A673 (cell line): ENCODE measurements around the gene SBK2. TPM values are rescaled to one million over a fixed set of nuclear protein-coding genes. Genes with fewer than 3 reads are reported as not detected.
A peak's percentile ranks its signal among the peaks of the same experiment; 100 is the strongest.

Source experiments
- BruUV-seq: library from RNA; stranded (reverse); fragments of 400-500 nt; replicated peaks from 2 replicates; lab custom pipeline; 2021; lab: Mats Ljungman, UMichigan
- CTCF ChIA-PET: fragments of 300-600 bp; sonication (Branson Sonifier 250); formaldehyde crosslinking; loops from one replicate; lab custom pipeline; 2022; ENCODE audit warnings: antibody characterized with exemption; lab: Charles Lee
- POLR2A ChIA-PET: fragments of 300-600 bp; sonication (Branson Sonifier 250); formaldehyde crosslinking; loops from one replicate; lab custom pipeline; 2022; ENCODE audit warnings: antibody characterized with exemption; ENCODE audit not compliant: low non-redundant PET; lab: Charles Lee
- DNase-seq: peaks from one replicate; pipeline ENCODE4 v3.0.0-alpha.2; 2015; ENCODE audit warnings: low spot score
- H3K27ac ChIP-seq: fragments of 200-600 bp; sonication (generic); 2 replicates; pipeline ENCODE4 v1.5.1; 2016; ENCODE audit warnings: mixed run types, low read depth, mild to moderate bottlenecking, mixed read lengths, antibody characterized with exemption, low read length; ENCODE audit not compliant: poor library complexity, severe bottlenecking
- H3K27me3 ChIP-seq: fragments of 200-600 bp; sonication (generic); replicated peaks from 2 replicates; pipeline ENCODE4 v1.6.1; 2017; ENCODE audit warnings: mixed run types, low read depth, mild to moderate bottlenecking, mixed read lengths, antibody characterized with exemption, low read length; ENCODE audit not compliant: insufficient read depth, poor library complexity
- H3K36me3 ChIP-seq: fragments of 200-600 bp; sonication (generic); 2 replicates; pipeline ENCODE4 v1.6.1; 2016; ENCODE audit warnings: mixed run types, mild to moderate bottlenecking, mixed read lengths, antibody characterized with exemption, low read length; ENCODE audit not compliant: insufficient read depth, poor library complexity, severe bottlenecking
- H3K4me1 ChIP-seq: fragments of 200-600 bp; sonication (generic); 2 replicates; pipeline ENCODE4 v1.6.1; 2017; ENCODE audit warnings: mixed run types, mild to moderate bottlenecking, mixed read lengths, antibody characterized with exemption, low read length; ENCODE audit not compliant: insufficient read depth, poor library complexity, severe bottlenecking
- H3K4me3 ChIP-seq: fragments of 200-600 bp; sonication (generic); 2 replicates; pipeline ENCODE4 v1.5.1; 2016; ENCODE audit warnings: low read depth, mixed run types, mild to moderate bottlenecking, mixed read lengths, low read length; ENCODE audit not compliant: poor library complexity, severe bottlenecking
- H3K9me3 ChIP-seq: fragments of 200-600 bp; sonication (generic); 2 replicates; pipeline ENCODE4 v1.6.1; 2016; ENCODE audit warnings: mixed run types, low read depth, mild to moderate bottlenecking, mixed read lengths, antibody characterized with exemption, low read length; ENCODE audit not compliant: poor library complexity, severe bottlenecking
- CTCF ChIP-seq: fragments of 300-800, 200-600 bp; sonication (generic); conservative IDR thresholded peaks from 2 replicates; pipeline ENCODE4 v1.5.1; 2017; ENCODE audit warnings: low read depth, mild to moderate bottlenecking, antibody characterized with exemption, low read length, moderate library complexity, mixed read lengths
- EZH2 ChIP-seq: fragments of 200-600 bp; sonication (generic); IDR thresholded peaks from 2 replicates; pipeline ENCODE4 v1.6.1; 2017; ENCODE audit warnings: borderline replicate concordance, low read depth, mild to moderate bottlenecking, mixed read lengths, antibody characterized with exemption, low read length; ENCODE audit not compliant: poor library complexity, severe bottlenecking
- intact Hi-C: fragments of 100-400 bp; cut with micrococcal nuclease; formaldehyde crosslinking; loops from one replicate; pipeline ENCODE4 v1.10.0; 2022; ENCODE audit not compliant: unreplicated experiment
- total RNA-seq: library from RNA; stranded (reverse); gene quantifications from 2 replicates; pipeline ENCODE4 v1.2.3, GENCODE V29; 2021

SBK2 gene
- total RNA-seq, 1 experiment from 2014 or later: not detected

- intact Hi-C loops: no loop called here
- Histone ChIP-seq H3K27me3 (no peaks in the 10 kb centered on the region), H3K36me3 (no peaks in the 10 kb centered on the region), H3K4me3 (no peak overlapping the region), H3K9me3 (no peaks in the 10 kb centered on the region), H3K27ac (no peak overlapping the region), H3K4me1 (peaks cover 32% of the 10 kb centered on the region)
- ChIA-PET POLR2A (no interaction called here), CTCF (no interaction called here)
- BruUV-seq: no TSS peak
- DNase-seq: no peak
- TF ChIP-seq CTCF: no peak
- TF ChIP-seq EZH2: no peak
Observed at GRCh38 chr19:55489711-55490477, 47.0 kb downstream of the SBK2 start.

GRCh38 chr19:55488986-55489710 lies 47.8 kb downstream of the SBK2 start:
- intact Hi-C loops: no loop called here
- ChIA-PET CTCF (no interaction called here), POLR2A (no interaction called here)
- Histone ChIP-seq H3K4me1 (peaks cover 35% of the 10 kb centered on the region), H3K9me3 (no peaks in the 10 kb centered on the region), H3K27ac (no peak overlapping the region), H3K27me3 (no peaks in the 10 kb centered on the region), H3K36me3 (no peaks in the 10 kb centered on the region), H3K4me3 (no peak overlapping the region)
- BruUV-seq: no TSS peak
- no peak for DNase-seq
- TF ChIP-seq EZH2: no peak
- TF ChIP-seq CTCF: no peak

GRCh38 chr19:55487924-55488687 lies 48.8 kb downstream of the SBK2 start, which contains the start of gene SSC5D:
Gene SSC5D (plus strand): TSS chr19:55488436. CDS start chr19:55488590, 154 bp downstream.
- no TSS peak for BruUV-seq
- Histone ChIP-seq H3K4me3 (no peak within 1 kb of the TSS), H3K27me3 (no peaks in the 10 kb centered on the region), H3K36me3 (no peaks in the 10 kb centered on the region), H3K4me1 (peaks cover 32% of the 10 kb centered on the region), H3K9me3 (no peaks in the 10 kb centered on the region), H3K27ac (peak within 1 kb of the TSS; percentile 62)
- DNase-seq: no peak
- POLR2A ChIA-PET: no interaction called here
- TF ChIP-seq EZH2 (no peak), CTCF (no peak)
- intact Hi-C loops: no loop called here
- CTCF ChIA-PET: no interaction called here
